ENCODE data around the gene SARS1.

- TF ChIP-seq, protein P1, sequence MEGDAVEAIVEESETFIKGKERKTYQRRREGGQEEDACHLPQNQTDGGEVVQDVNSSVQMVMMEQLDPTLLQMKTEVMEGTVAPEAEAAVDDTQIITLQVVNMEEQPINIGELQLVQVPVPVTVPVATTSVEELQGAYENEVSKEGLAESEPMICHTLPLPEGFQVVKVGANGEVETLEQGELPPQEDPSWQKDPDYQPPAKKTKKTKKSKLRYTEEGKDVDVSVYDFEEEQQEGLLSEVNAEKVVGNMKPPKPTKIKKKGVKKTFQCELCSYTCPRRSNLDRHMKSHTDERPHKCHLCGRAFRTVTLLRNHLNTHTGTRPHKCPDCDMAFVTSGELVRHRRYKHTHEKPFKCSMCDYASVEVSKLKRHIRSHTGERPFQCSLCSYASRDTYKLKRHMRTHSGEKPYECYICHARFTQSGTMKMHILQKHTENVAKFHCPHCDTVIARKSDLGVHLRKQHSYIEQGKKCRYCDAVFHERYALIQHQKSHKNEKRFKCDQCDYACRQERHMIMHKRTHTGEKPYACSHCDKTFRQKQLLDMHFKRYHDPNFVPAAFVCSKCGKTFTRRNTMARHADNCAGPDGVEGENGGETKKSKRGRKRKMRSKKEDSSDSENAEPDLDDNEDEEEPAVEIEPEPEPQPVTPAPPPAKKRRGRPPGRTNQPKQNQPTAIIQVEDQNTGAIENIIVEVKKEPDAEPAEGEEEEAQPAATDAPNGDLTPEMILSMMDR (IDR thresholded peaks at IDR 0.05), result no peak
- no peak for TF ChIP-seq POLR2AphosphoS5 (IDR thresholded peaks at IDR 0.05)
These were observed 47.9 kb downstream of the SARS1 start for GRCh38 chr1:109261578-109261977.

Measured in sigmoid colon (tissue), 4 donors.